BE2C (cell line): ENCODE results near the gene PKP2.

Experiments
- DNase-seq: peaks from one replicate; pipeline ENCODE4 v3.0.0-alpha.2; 2020
- H3K27me3 ChIP-seq: fragments of 250-450 bp; sonication (Bioruptor Pico); 2 replicates; pipeline ENCODE4 v1.5.1; 2020; ENCODE audit warnings: mild to moderate bottlenecking
- H3K36me3 ChIP-seq: fragments of 250-450 bp; sonication (Bioruptor Pico); 2 replicates; pipeline ENCODE4 v1.5.1; 2020; ENCODE audit warnings: mild to moderate bottlenecking
- H3K4me1 ChIP-seq: fragments of 250-450 bp; sonication (Bioruptor Pico); 2 replicates; pipeline ENCODE4 v1.5.1; 2020
- H3K4me3 ChIP-seq: 2 replicates; pipeline ENCODE4 v1.5.1; 2011; ENCODE audit warnings: low read depth, low read length
- H3K9me3 ChIP-seq: fragments of 250-450 bp; sonication (Bioruptor Pico); 2 replicates; pipeline ENCODE4 v1.5.1; 2020
- TF ChIP-seq, protein P1 (sequence below): IDR thresholded peaks from 2 replicates; pipeline ENCODE4 v1.5.1; 2012; ENCODE audit warnings: mild to moderate bottlenecking, low read depth, low read length

The PKP2 gene

DNA sequence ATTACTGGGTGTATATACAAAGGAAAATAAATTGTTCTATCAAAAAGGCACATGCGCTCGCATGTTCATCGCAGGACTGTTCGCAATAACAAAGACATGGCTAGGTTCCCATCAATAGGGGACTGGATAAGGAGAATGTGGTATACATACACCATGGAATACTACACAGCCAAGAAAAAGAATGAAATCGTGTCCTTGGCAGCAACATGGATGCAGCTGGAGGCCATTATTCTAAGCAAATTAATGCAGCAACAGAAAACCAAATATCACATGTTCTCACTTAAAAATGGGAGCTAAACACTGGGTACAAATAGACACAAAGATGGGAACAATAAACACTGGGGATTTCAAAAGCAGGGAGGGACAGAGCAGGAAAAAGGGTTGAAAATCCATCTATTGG lies 58.6 kb downstream of the PKP2 start:
- DNase-seq: no peak
- H3K36me3 ChIP-seq: no peaks in the 10 kb centered on the region
- no peaks in the 10 kb centered on the region; the same call in none of the 2 replicates for H3K4me1 ChIP-seq

DNA sequence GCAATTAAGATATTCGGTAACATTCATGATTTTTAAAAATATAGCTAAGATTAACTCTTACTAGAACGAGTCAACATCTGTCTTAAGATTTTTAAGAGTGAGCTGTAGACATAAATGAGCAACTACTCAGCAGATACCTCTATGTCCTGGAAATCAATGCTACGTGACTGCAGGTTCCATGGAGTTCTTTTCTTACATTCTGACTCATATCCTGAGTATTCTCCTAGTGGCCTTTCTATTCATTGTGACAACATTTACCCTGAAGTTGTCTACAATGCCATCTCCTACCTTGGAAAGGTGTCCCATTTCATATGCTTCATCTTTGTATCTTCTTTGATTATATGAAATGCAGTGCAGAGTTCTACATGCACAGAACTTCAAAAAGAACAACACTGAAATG lies 59.9 kb downstream of the PKP2 start:
- no peak for DNase-seq
- Histone ChIP-seq H3K9me3 (no peaks in the 10 kb centered on the region), H3K36me3 (no peaks in the 10 kb centered on the region), H3K4me3 (no peak overlapping the region), H3K27me3 (no peaks in the 10 kb centered on the region), H3K4me1 (no peaks in the 10 kb centered on the region; the same call in none of the 2 replicates)
- TF ChIP-seq, protein P1, sequence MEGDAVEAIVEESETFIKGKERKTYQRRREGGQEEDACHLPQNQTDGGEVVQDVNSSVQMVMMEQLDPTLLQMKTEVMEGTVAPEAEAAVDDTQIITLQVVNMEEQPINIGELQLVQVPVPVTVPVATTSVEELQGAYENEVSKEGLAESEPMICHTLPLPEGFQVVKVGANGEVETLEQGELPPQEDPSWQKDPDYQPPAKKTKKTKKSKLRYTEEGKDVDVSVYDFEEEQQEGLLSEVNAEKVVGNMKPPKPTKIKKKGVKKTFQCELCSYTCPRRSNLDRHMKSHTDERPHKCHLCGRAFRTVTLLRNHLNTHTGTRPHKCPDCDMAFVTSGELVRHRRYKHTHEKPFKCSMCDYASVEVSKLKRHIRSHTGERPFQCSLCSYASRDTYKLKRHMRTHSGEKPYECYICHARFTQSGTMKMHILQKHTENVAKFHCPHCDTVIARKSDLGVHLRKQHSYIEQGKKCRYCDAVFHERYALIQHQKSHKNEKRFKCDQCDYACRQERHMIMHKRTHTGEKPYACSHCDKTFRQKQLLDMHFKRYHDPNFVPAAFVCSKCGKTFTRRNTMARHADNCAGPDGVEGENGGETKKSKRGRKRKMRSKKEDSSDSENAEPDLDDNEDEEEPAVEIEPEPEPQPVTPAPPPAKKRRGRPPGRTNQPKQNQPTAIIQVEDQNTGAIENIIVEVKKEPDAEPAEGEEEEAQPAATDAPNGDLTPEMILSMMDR: no peak

More for the DNA sequence above, 58.6 kb downstream of the PKP2 start:
- no peaks in the 10 kb centered on the region for H3K27me3 ChIP-seq
- H3K9me3 ChIP-seq: no peaks in the 10 kb centered on the region
- no peak overlapping the region for H3K4me3 ChIP-seq
- TF ChIP-seq, protein P1: no peak

DNA sequence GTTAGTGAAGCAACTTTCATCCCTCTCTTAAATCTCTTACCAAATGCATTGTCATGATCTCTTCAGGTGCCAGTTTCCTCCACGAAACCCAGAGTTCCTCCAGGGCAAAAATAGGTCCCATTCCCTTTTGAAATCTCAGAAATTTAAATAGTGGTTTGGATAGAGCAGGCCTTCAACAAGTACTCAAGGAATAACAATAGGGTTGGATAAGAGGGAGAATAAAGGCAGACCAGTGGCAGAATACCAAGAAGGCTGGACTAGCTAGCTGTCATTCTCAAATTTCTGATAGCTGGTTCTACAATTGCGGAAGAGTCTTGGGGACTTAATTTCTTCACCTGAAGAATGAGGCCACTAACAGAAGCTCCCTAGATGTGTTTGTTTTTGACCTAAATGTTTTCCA lies 62.5 kb downstream of the PKP2 start:
- no peaks in the 10 kb centered on the region for H3K27me3 ChIP-seq
- H3K4me3 ChIP-seq: no peak overlapping the region
- TF ChIP-seq, protein P1: no peak
- H3K36me3 ChIP-seq: no peaks in the 10 kb centered on the region
- no peaks in the 10 kb centered on the region for H3K9me3 ChIP-seq
- DNase-seq: no peak
- no peaks in the 10 kb centered on the region for H3K4me1 ChIP-seq

DNA sequence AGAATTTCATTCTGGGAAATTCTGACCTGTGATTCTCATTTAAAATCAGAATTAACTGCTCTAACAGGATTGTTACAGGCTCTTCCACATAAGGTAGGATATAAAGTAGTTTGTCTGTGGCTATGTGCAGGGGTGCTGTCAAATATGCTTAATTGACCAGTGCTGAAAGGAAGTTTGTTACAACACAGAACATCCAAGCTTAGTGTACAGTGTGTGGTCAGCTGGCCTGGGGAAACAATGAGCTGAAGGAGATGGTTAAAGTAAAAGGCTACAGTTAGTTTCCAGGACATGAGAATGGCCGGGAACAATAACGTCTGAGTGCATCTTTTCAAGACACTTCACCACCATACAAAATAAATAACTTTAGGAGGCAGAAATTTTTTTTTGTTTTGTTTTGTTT lies 68.0 kb downstream of the PKP2 start:
- Histone ChIP-seq H3K36me3 (no peaks in the 10 kb centered on the region), H3K9me3 (no peaks in the 10 kb centered on the region), H3K4me3 (no peak overlapping the region), H3K27me3 (no peaks in the 10 kb centered on the region), H3K4me1 (no peaks in the 10 kb centered on the region)
- no peak for DNase-seq
- TF ChIP-seq, protein P1: no peak

DNA sequence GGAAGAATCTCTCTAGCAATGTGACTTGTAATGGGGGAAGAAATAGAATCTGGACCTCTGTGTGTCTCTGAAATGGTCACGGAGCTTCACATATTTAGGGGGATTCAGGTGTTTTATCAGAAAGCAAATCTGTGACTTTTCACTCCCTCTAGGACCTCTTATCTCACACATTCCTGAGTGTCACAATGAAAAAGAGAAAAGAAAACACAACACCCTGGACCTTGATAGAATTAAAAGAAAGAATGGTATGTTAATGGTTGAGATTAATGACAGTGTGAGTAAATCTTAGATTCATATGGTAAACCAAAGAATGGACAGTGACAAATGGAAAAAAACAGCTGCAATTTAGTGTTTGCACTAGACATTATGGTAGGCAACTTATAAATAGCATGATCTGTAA lies 68.5 kb downstream of the PKP2 start:
- no peak for DNase-seq
- Histone ChIP-seq H3K9me3 (no peaks in the 10 kb centered on the region), H3K4me3 (no peak overlapping the region), H3K4me1 (no peaks in the 10 kb centered on the region), H3K27me3 (no peaks in the 10 kb centered on the region), H3K36me3 (no peaks in the 10 kb centered on the region)
- TF ChIP-seq, protein P1: no peak

DNA sequence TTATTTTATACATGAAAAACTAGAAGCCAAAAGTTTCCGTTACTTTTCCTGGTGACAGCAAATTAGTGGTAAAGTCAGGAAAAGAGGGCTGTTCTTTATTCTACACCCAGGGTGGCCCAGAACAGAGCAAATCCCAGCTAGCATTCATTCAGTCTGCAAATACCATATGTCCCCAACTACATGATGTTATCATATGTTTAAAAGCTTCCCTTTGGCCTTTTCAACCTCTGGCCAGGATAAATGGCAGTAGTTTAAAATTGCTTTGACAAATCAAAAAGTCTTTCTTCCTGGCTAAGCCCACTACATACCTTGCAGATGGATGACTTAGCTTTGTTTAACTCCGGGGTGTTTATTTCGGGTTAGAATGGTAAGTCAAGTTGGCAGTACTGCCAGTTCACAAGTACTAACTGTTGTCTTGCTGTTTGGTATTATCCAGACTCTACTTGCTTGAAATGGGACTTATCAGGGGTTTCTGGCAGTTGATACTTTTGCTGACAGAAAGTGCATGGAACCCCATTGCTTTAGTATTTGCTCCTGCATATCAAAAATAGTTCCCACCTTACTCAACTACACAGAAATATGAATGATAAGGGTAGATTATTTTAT lies 69.7 kb downstream of the PKP2 start:
- H3K4me1 ChIP-seq: no peaks in the 10 kb centered on the region
- no peak overlapping the region for H3K4me3 ChIP-seq
- no peaks in the 10 kb centered on the region for H3K36me3 ChIP-seq
- DNase-seq: peak; percentile 35
- H3K9me3 ChIP-seq: no peaks in the 10 kb centered on the region
- no peaks in the 10 kb centered on the region for H3K27me3 ChIP-seq
- TF ChIP-seq, protein P1: no peak
